ENCODE results near the gene PCDHB12.
A peak's percentile ranks its signal among the peaks of the same experiment; 100 is the strongest.
"Not testable (repeated sequence)": the region's sequence is repeated elsewhere in the genome, so short reads cannot be mapped to it uniquely, and the experiment has no call there.

The PCDHB12 gene

DNA sequence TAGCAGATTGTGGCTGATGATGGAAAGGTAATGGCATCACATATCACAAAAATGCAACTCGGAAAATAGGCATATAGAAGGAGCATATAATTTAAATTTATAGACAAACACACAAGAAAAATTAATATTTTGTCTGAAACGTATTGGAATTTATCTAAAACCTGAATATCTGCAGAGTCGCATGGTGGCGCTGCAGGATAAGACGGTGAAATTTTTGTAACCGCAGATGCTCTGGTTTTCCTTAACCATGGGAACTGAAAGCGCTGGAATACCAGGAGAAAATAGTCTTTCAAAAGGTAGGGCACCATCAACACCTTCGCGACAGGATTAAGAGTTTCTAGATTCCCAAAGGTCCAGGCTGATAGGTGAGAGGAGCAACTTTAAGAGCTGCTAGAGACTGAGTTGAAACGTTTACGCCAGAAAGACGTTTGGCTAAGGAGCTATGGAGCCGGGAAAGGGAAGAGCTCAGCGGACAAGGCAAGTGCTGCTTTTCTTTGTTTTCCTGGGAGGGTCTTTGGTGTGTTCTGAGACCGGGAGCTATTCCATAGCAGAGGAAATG, 25.7 kb downstream of the PCDHB12 start:
- TF ChIP-seq, protein P1, sequence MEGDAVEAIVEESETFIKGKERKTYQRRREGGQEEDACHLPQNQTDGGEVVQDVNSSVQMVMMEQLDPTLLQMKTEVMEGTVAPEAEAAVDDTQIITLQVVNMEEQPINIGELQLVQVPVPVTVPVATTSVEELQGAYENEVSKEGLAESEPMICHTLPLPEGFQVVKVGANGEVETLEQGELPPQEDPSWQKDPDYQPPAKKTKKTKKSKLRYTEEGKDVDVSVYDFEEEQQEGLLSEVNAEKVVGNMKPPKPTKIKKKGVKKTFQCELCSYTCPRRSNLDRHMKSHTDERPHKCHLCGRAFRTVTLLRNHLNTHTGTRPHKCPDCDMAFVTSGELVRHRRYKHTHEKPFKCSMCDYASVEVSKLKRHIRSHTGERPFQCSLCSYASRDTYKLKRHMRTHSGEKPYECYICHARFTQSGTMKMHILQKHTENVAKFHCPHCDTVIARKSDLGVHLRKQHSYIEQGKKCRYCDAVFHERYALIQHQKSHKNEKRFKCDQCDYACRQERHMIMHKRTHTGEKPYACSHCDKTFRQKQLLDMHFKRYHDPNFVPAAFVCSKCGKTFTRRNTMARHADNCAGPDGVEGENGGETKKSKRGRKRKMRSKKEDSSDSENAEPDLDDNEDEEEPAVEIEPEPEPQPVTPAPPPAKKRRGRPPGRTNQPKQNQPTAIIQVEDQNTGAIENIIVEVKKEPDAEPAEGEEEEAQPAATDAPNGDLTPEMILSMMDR (IDR thresholded peaks at IDR 0.05; ENCODE audit: extremely low read depth, insufficient read depth, missing control alignments): no peak
- DNase-seq (ENCODE audit: low spot score): no peak
- in situ Hi-C loops (cut with MboI; ENCODE audit: low pct_unique_long_range_greater_than_20kb, low sequenced_read_pairs, unreplicated experiment): no loop called here

DNA sequence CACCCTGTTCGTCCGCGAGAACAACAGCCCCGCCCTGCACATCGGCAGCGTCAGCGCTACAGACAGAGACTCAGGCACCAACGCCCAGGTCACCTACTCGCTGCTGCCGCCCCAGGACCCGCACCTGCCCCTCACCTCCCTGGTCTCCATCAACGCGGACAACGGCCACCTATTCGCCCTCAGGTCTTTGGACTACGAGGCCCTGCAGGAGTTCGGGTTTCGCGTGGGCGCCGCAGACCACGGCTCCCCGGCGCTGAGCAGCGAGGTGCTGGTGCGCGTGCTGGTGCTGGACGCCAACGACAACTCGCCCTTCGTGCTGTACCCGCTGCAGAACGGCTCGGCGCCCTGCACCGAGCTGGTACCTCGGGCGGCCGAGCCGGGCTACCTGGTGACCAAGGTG, 27.4 kb downstream of the PCDHB12 start:
- DNase-seq (ENCODE audit: low spot score); in situ Hi-C loops (cut with MboI; ENCODE audit: low pct_unique_long_range_greater_than_20kb, low sequenced_read_pairs, unreplicated experiment): not testable (repeated sequence)

DNA sequence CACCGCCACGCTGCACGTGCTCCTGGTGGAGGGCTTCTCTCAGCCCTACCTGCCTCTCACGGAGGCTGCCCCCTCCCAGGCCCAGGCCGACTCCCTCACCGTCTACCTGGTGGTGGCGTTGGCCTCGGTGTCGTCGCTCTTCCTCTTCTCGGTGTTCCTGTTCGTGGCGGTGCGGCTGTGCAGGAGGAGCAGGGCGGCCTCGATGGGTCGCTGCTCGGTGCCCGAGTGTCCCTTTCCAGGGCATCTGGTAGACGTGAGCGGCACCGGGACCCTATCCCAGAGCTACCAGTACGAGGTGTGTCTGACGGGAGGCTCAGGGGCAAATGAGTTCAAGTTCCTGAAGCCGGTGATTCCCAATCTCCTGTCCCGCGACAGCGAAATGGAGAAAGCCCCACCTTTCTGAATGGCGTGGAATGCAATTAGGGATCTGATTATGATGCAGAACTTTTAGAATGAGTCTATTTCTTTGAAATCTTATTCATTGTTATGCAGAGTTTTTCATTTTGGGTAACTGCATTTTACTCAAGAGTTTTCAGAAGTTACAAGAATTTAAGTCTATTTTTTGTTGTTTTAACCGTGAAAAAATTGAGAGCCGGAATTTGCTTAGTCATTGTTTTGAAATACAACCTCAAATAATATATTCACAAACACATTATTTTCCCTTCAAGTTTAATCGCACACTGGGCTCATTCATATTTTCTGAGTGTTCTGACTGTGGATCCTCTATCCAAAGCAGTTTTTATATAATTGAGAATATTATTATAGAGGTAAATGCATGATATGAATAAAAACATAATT, 28.2 kb downstream of the PCDHB12 start:
- in situ Hi-C loops (cut with MboI; ENCODE audit: low pct_unique_long_range_greater_than_20kb, low sequenced_read_pairs, unreplicated experiment): no loop called here
- DNase-seq (ENCODE audit: low spot score): no peak
- TF ChIP-seq, protein P1 (IDR thresholded peaks at IDR 0.05; ENCODE audit: extremely low read depth, insufficient read depth, missing control alignments): no peak

DNA sequence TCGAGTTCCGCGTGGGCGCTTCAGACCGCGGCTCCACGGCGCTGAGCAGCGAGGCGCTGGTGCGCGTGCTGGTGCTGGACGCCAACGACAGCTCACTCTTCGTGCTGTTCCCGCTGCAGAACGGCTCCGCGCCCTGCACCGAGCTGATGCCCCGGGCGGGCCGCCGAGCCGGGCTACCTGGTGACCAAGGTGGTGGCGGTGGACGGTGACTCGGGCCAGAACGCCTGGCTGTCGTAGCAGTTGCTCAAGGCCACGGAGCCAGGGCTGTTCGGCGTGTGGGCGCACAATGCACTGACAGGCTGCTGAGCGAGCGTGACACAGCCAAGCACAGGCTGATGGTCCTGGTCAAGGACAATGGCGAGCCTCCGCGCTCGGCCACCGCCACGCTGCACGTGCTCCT, 33.0 kb downstream of the PCDHB12 start:
- TF ChIP-seq, protein P1 (IDR thresholded peaks at IDR 0.05; ENCODE audit: extremely low read depth, insufficient read depth, missing control alignments): no peak
- in situ Hi-C loops (cut with MboI; ENCODE audit: low pct_unique_long_range_greater_than_20kb, low sequenced_read_pairs, unreplicated experiment): no loop called here
- no peak for DNase-seq (ENCODE audit: low spot score)

DNA sequence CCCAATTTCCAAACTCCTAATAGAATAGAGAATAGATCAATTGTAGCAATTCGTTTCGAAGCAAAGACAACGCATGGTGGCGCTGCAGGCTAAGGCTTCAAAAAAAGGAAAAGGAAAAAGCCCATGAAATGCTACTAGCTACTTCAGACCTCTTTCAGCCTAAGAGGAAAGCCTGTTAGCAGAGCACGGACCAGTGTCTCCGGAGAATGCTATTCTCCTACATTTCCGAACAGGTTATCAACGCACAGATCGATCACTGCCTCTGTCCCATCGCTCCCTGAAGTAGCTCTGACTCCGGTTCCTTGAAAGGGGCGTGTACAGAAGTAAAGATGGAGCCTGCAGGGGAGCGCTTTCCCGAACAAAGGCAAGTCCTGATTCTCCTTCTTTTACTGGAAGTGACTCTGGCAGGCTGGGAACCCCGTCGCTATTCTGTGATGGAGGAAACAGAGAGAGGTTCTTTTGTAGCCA, 36.8 kb downstream of the PCDHB12 start, which contains the start of gene PCDHB15:
PCDHB15 (plus strand) TSS at position 146 of the 468 bp plus-strand sequence; CDS start at position 330, 184 bp downstream.
- in situ Hi-C loops (cut with MboI; ENCODE audit: low pct_unique_long_range_greater_than_20kb, low sequenced_read_pairs, unreplicated experiment): no loop called here
- TF ChIP-seq, protein P1 (IDR thresholded peaks at IDR 0.05; ENCODE audit: extremely low read depth, insufficient read depth, missing control alignments): peak; percentile 20
- no peak for DNase-seq (ENCODE audit: low spot score)

DNA sequence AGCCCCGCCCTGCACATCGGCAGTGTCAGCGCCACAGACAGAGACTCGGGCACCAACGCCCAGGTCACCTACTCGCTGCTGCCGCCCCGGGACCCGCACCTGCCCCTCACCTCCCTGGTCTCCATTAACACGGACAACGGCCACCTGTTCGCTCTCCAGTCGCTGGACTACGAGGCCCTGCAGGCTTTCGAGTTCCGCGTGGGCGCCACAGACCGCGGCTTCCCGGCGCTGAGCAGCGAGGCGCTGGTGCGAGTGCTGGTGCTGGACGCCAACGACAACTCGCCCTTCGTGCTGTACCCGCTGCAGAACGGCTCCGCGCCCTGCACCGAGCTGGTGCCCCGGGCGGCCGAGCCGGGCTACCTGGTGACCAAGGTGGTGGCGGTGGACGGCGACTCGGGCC, 38.5 kb downstream of the PCDHB12 start:
- DNase-seq (ENCODE audit: low spot score); in situ Hi-C loops (cut with MboI; ENCODE audit: low pct_unique_long_range_greater_than_20kb, low sequenced_read_pairs, unreplicated experiment): not testable (repeated sequence)

DNA sequence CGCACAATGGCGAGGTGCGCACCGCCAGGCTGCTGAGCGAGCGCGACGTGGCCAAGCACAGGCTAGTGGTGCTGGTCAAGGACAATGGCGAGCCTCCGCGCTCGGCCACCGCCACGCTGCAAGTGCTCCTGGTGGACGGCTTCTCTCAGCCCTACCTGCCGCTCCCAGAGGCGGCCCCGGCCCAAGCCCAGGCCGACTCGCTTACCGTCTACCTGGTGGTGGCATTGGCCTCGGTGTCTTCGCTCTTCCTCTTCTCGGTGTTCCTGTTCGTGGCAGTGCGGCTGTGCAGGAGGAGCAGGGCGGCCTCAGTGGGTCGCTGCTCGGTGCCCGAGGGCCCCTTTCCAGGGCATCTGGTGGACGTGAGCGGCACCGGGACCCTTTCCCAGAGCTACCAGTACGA, 38.9 kb downstream of the PCDHB12 start:
- in situ Hi-C loops (cut with MboI; ENCODE audit: low pct_unique_long_range_greater_than_20kb, low sequenced_read_pairs, unreplicated experiment); DNase-seq (ENCODE audit: low spot score): not testable (repeated sequence)

DNA sequence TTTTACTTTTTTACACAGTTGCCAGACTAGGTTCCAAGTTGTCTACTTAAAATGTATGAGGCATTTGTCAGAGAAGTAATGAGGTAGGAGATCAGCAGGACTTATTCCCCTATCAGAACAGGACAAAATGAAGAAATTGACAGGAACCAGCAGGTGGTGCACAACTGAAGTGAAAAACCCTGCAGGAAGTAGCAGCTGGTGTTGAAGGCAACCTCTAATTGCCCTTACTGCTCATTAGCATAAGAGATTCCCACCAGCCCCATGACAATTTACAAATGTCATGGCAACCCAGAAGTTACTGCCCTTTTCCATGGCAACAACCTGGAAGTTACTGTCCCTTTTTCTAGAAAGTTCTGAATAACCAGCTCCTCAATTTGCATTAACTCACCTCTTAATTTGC, 42.1 kb downstream of the PCDHB12 start:
- no peak for DNase-seq (ENCODE audit: low spot score)
- in situ Hi-C loops (cut with MboI; ENCODE audit: low pct_unique_long_range_greater_than_20kb, low sequenced_read_pairs, unreplicated experiment): no loop called here
- TF ChIP-seq, protein P1 (IDR thresholded peaks at IDR 0.05; ENCODE audit: extremely low read depth, insufficient read depth, missing control alignments): no peak
